HG03139 (cell line): ENCODE data around the gene KRT84.
"Not testable (repeated sequence)": the region's sequence is repeated elsewhere in the genome, so short reads cannot be mapped to it uniquely, and the experiment has no call there.

Experiments
- ATAC-seq: cut with Tn5 transposase; IDR thresholded peaks from one replicate; pipeline ENCODE4 v1.9.1; 2021; ENCODE audit not compliant: unreplicated experiment

The KRT84 gene

DNA sequence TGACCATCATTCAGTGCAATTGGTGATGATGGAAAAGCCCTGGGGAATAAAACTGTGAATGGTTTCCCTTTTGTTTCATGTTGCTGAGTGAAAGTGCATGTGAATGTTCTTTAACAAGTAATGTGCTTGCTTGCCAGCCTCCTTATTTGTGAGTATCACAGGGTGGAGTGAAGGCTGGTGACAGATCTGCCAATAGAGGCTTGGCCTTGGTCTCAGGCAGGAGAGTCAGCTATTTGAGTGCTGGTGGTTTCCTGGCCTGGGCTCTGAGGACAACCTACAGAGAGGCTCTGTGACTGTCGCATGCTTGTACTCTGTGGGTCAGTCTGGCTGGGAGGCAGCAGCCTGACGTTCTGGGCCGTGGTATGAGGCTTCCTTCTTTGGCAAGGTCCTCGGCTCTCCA is 38.9 kb downstream of the KRT84 start:
- ATAC-seq, result no peak

DNA sequence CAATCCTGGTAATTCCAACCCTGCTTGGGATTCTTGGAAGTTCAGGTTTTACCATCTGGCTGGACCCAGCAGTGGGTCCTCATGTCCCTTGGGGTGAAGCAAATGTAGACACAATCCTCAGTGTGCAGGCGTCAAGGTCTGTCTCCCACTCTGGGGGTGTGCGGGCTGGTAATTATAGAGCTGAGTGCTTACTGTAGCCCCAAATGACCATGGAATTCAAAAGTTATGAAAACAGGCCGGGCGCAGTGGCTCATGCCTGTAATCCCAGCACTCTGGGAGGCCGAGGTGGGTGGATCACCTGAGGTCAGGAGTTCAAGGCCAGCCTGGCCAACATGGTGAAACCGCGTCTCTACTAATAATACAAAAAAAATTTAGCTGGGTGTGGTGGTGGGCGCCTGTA is 40.4 kb downstream of the KRT84 start:
- ATAC-seq, result not testable (repeated sequence)

DNA sequence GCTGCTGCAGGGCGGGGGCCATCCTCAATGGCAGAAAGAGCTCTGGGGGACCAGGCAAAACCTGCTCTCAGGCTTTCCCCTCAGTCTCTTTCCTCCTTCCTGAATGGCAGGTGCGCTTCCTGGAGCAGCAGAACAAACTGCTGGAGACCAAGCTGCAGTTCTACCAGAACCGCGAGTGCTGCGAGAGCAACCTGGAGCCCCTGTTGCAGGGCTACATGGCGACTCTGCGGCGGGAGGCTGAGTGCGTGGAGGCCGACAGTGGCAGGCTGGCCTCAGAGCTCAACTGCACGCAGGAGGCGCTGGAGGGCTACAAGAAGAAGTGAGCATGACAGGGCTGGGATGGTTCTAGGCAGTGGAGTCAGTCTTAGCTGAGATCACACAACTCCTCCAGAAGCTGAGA is 41.3 kb downstream of the KRT84 start:
- no peak for ATAC-seq

DNA sequence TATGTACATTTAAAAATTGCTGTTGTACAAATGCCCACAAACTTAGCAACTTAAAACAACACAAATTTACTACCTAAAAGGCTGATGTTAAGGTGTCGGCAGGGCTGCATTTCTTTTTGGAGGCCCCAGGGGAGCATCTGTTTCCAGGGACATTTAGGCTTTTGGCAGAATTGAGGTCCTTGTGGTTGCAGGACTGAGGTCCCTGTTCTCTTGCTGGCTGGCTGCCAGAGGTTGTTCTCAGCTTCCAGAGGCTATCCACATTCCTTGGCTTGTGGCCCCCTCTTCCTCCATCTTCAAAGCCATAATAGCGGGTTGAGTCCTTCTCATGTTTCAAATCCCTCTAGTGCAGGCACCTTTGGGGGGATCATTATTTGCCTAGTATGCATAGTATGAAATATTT is 41.9 kb downstream of the KRT84 start:
- ATAC-seq, result no peak

DNA sequence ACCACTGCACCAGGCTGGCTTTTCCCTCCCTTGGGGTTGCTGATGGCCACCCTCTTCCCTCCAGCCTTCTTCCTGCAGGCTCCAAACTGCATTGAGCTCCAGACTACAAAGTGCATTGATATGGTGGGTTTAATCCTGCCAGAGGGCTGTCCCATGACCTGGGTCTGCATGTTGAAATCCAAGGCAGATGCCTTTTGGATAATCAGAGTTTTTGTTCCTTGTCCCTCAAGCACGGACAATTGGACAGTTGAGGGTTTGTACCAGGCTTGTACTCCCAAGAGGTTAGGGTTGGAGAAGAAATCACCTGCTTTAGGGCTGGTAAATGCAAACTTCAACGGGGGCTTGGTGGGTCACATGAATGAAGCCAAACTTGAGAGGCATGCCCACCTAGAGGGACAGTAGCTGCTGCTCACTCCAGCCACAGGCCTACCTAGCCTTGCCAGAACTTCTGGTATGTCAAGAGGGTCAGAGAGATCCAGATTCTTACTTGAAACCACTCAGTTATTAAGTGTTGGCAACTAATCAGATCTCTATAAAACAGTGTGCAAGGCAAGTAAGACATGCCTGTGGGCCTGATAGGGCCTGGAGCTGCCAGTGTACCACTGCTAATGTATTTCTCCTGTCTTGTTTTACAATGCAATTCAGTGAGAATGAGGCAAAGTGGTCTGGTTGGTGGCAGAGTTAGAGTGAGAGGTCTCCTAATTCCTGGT is 42.5 kb downstream of the KRT84 start:
- ATAC-seq, result no peak

DNA sequence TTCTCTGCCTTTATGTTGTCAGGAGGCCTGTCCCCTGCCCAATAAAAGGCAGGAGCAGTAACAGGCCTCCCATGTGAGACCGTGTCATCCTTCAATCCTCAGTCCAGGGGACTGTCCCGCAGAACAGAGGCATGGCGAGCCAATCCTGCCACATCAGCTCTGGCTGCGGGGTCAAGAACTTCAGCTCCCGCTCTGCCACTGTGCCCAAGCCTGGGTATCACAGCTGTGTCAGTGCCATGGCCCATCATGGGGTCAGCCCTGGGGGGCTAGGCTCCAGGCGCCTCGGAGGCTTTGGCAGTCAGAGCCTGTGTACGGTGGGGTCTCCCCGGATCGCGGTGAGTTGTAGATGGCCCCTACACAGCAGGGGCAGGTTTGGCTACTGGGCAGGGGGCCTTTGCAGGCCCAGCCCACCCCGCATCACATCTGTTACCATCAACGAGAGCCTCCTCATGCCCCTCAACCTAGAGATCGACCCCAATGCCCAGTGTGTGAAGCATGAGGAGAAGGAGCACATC is 44.3 kb downstream of the KRT84 start:
- no peak for ATAC-seq

DNA sequence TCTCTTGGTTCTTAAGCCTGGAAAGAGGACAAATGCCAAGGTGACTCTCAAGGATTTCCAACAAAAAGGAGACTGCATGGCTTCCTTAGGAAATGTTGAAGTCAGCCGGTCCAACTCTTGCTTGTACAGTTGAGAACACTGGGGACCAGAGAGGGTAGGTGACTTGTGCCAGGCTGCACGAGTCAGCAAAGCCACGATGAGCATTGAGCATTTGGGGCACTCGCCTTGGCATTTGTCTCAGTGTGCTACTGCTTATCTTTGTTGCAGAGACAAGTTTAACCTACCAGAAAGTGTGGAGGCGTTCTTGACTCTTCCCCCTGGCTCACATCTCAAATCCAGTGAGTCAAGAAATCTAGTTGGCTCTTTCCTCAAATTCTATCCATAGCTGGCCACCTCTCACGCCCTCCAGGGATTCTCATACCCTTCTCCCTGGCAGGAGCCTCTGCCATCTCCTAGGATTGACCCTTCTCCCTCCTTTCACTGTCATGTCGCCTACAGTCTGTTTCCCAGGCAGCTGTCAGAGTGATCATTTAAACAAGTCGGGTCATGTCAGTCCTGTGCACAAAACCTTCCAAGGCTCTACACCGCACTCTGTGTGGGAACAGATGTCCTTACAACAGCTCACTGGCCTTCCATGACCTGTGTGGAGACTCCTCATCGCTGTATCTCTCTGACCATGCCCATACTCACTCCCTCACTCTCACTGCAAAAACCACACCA is 47.1 kb downstream of the KRT84 start:
- no peak for ATAC-seq

DNA sequence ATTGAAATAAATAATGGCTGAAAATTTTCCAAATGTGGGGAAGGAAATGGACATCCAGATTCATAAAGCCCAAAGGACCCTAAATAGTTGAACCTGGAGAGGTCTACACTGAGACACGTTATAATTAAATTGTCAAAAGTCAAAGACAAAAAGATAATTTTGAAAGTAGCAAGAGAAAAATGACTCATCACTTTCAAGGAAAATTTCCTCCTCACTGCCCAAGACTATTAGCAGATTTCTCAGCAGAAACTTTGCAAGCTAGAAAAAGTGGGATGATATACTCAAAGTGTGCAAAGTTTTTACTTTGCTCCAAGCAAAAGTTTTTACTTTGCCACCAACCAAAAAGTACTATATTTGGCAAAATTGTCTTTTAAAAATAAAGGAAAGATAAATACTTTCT is 48.4 kb downstream of the KRT84 start:
- no peak for ATAC-seq

DNA sequence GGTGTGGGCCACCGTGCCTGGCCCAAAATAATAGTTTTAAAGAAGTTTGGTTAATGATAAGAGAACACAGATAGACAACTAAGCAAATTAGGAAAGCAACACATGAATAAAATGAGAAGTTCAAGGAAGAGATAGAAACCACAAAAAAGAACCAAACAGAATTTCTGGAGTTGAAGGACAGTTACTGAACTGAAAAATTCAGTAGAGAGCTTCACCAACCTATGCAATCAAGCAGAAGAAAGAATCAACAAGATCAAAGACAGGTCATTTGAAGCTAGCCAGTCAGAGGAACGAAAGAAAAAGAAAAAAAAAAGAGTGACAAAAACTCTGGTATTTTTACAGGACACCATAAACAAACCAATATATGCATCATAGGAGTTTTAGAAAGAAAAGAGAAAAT is 48.8 kb downstream of the KRT84 start:
- ATAC-seq, result no peak

DNA sequence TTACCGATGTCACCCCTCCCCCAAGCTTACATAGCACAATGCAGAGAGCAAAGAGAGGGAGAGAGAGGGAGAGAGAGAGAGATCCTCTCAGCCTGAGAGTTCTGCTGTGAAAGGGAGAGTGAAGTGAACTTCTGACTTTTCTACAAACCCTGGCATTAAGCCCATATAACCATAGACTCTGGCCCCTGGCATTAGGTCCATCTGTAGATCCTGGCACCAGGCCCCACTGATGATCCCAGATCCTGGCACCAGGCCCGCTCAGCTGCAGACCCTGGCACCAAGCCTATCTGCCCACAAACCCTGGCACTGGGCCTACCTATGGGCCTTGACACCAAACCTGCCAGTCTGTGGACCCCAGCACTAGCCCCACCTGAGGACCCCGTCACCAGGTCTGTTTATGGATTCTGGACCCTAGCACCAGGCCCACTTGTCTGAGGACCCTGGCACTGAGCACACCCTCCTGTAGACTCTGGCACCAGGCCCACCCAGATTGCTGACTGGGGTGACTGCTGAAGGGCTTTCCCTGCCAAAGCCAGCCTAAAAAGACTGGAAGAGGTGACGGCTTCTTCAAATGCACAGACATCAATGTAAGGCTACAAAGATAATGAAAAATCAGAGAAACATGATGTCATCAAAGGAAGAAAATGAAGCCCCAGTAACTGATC is 49.7 kb downstream of the KRT84 start:
- ATAC-seq, result no peak

DNA sequence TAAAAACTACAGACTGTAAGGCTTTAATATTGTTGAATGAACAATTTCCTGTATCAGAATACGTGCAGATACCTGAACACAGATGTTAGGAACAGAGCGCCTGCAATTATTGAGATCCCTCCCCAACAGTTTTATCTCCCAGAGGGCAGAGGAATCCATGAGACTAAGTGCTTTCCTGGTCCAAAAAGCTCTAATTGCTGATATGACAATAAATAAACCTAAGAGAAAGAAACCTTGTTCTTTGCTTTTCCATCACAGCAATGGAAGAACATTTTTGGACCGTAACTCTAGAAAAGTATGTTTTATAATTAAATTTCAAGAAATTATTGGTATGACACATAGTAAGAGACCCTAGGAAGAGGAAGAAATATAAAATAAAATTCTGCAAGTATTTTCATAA is 51.3 kb downstream of the KRT84 start:
- no peak for ATAC-seq

DNA sequence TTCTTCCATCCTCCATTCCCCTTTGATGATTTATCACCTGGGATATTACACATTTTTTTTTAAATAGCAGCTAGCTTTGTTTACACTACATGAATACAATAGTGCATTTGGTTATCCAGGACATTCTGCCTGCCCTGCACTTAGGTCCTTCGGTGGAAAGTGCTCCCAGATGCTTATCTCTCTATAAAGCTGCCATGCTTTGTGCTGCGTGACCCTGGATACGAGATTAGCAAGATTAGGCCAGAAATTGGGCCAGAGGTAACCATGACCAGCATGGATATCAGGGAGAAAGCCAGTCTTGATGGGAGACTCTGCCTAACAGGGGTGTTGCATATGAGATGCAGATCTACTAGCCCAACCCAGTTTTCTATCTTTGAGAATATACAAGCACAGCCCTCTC is 52.1 kb downstream of the KRT84 start:
- no peak for ATAC-seq

DNA sequence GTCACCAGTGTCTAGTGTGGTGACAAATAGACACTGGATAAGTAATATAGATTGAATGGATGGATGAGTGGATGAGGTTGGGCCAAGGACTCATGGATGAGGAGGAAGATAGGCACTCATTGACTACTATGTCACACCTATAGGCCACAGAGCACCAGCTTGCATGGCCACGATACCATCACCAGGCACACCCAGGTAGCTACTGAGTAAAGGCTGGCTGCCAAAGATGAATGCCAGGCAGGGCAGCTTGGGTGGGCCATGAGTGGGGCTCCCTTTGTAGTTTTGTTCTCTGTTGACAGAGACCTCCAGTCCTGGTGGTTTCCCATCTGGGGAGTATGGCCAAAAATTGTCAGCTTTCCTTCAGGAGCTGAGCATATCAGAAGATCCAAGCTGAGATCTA is 53.1 kb downstream of the KRT84 start:
- no peak for ATAC-seq

DNA sequence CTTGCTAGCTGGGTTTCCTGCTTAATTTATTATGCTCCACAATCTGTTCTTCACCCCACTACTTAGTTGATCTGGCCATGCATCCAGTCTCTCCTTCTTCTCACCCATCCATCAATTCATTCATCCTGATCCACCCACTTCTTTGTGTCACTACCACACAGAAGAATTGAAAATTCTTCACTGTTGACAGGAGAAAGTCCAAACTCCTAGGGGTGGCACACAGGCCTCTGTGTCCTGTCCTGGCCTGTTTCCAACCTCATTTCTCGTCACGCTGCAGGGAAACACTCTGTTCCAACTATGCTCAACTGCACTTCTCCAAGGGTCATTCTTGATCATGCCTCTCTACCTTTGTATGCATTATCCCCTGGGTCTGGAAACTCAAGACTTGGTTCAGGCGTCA is 53.6 kb downstream of the KRT84 start:
- no peak for ATAC-seq

DNA sequence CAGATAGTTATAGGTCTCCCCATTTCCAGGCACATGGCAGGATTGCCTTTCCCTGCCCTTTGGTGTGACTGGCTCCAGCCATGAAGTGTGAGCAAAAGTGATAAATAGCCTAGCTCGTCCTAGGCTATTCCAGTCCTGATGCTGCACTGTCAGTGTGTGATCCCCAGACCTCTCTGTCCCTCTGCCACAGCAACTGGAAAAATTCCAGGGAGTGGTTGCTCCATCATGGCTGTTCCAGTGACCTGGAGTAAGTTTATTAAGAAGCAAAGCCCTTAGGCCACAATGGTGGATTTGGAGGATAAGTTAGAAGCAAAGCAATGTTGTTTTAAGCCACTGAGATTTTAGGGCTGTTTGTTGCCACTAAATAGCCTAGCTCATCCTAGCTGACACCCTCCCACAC is 54.4 kb downstream of the KRT84 start:
- ATAC-seq, result no peak

DNA sequence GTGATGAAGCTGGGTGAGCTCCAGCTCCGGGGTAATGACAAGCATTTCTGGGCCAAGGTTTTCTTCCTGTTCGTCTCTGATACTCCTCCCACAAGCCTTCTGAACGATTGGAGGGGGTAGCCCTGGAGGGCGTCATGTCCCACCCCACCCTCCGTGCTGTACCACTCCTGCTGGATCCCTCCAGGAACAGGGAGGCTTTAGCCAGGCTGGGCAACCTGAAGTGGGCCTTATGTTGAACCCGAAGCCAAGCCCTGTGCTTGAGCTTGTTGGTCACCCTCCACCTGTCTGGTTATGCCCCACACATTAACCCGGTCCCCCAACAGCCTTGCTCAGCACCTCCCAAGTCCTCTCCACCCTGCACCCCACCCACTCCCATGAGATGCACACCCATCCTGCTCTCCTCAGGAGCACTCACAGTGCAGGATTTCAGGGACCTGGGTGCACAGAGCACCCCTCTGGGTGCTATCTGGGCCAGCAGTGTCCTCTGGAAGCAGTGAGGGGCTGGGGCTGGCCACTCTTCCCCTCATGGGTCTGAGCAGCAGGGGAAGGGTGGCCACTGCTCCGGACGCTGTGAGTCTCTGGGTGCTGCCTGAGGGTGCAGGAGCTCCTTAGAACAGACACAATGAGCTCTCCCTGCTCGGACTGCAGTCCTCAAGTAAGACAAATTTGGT is 57.5 kb downstream of the KRT84 start:
- ATAC-seq, result no peak
